Panc1 (cell line): ENCODE measurements around the gene SSR3. TPM values are rescaled to one million over a fixed set of nuclear protein-coding genes. Genes with fewer than 3 reads are reported as not detected.

Experiments
- ATAC-seq: fragments of 200-7000 bp; cut with Tn5 transposase; 2 replicates; pipeline ENCODE4 v1.9.1; 2020; ENCODE audit warnings: mild to moderate bottlenecking, moderate library complexity
- BruUV-seq: library from RNA; stranded (reverse); fragments of 400-500 nt; replicated peaks from 2 replicates; lab custom pipeline; 2021; lab: Mats Ljungman, UMichigan
- CTCF ChIA-PET: fragments of 300-600 bp; sonication (Branson Sonifier 250); formaldehyde crosslinking; loops from one replicate; lab custom pipeline; 2022; ENCODE audit warnings: antibody characterized with exemption; lab: Charles Lee
- POLR2A ChIA-PET: fragments of 300-600 bp; sonication (Branson Sonifier 250); formaldehyde crosslinking; loops from one replicate; lab custom pipeline; 2022; ENCODE audit warnings: antibody characterized with exemption; lab: Charles Lee
- DNase-seq: peaks from one replicate; pipeline ENCODE4 v3.0.0-alpha.2; 2010; ENCODE audit warnings: low read depth, low spot score
- H3K27ac ChIP-seq: 2 replicates; pipeline ENCODE4 v1.5.1; 2011; ENCODE audit warnings: mild to moderate bottlenecking, low read length, inconsistent platforms
- H3K27me3 ChIP-seq: fragments of 200-500 bp; sonication (Bioruptor generic); 2 replicates; pipeline ENCODE4 v1.6.0; 2014; ENCODE audit warnings: low read length, inconsistent platforms; ENCODE audit not compliant: control insufficient read depth, insufficient read depth
- H3K36me3 ChIP-seq: fragments of 200-500 bp; sonication (Bioruptor generic); 2 replicates; pipeline ENCODE4 v1.5.1; 2014; ENCODE audit warnings: inconsistent platforms, mild to moderate bottlenecking, low read length, moderate library complexity; ENCODE audit not compliant: control insufficient read depth, insufficient read depth
- H3K4me1 ChIP-seq: 2 replicates; pipeline ENCODE4 v1.5.1; 2011; ENCODE audit warnings: inconsistent platforms, mild to moderate bottlenecking, low read length, moderate library complexity; ENCODE audit not compliant: control insufficient read depth, insufficient read depth
- H3K4me3 ChIP-seq, 2 experiments: 2 replicates each; pipeline ENCODE4 v1.5.1; 2011 to 2012; ENCODE audit warnings: low read depth in 2 of 2, low read length in 2 of 2, mild to moderate bottlenecking in 2 of 2, inconsistent platforms in 1 of 2, moderate library complexity in 1 of 2
- H3K9me3 ChIP-seq: fragments of 200-500 bp; sonication (Bioruptor generic); 2 replicates; pipeline ENCODE4 v1.5.1; 2014; ENCODE audit warnings: low read depth, mild to moderate bottlenecking, inconsistent platforms, low read length, moderate library complexity; ENCODE audit not compliant: control insufficient read depth, insufficient read depth
- POLR2AphosphoS5 ChIP-seq: IDR thresholded peaks from 2 replicates; pipeline ENCODE4 v1.6.1; 2012; ENCODE audit warnings: mild to moderate bottlenecking, low read depth, low read length, moderate library complexity
- SIN3A ChIP-seq: IDR thresholded peaks from 2 replicates; pipeline ENCODE4 v1.6.1; 2012; ENCODE audit warnings: low read depth, mild to moderate bottlenecking, low read length, moderate library complexity, borderline replicate concordance; ENCODE audit not compliant: insufficient read depth
- TCF7L2 ChIP-seq: IDR thresholded peaks from 2 replicates; pipeline ENCODE4 v1.6.1; 2011; ENCODE audit warnings: mild to moderate bottlenecking, low read depth, low read length, inconsistent platforms
- in situ Hi-C: cut with HindIII; loops from 2 replicates; pipeline ENCODE4 v1.10.0; 2016; ENCODE audit warnings: low sequenced_read_pairs, low pct_unique_long_range_greater_than_20kb
- intact Hi-C: fragments of 100-400 bp; cut with micrococcal nuclease; formaldehyde crosslinking; loops from one replicate; pipeline ENCODE4 v1.10.0; 2022; ENCODE audit not compliant: unreplicated experiment
- total RNA-seq: library from RNA; stranded (reverse); gene quantifications from one replicate; pipeline ENCODE4 v1.2.1, GENCODE V29; 2021; ENCODE audit not compliant: unreplicated experiment
- TF ChIP-seq, protein P1 (sequence below): fragments of 450-650 bp; IDR thresholded peaks from 2 replicates; pipeline ENCODE4 v1.5.1; 2017; ENCODE audit warnings: mild to moderate bottlenecking
- TF ChIP-seq, protein P2 (sequence below), 2 experiments: IDR thresholded peaks; 2 replicates each; pipeline ENCODE4 v1.6.1; 2011 to 2012; ENCODE audit warnings: low read depth in 2 of 2, control low read depth in 1 of 2, low read length in 1 of 2, mild to moderate bottlenecking in 1 of 2, moderate library complexity in 1 of 2; ENCODE audit not compliant: insufficient read depth in 1 of 2

Gene SSR3
- total RNA-seq, 1 experiment from 2014 or later: 154 TPM

- DNase-seq: no peak
- H3K27me3 ChIP-seq: peaks cover 16% of the 10 kb centered on the region
- ChIA-PET CTCF (no interaction called here), POLR2A (no interaction called here)
- intact Hi-C loops (no loop called here), in situ Hi-C loops (no loop called here)
- BruUV-seq: no TSS peak
- H3K27ac ChIP-seq: no peak overlapping the region
- TF ChIP-seq, protein P1, sequence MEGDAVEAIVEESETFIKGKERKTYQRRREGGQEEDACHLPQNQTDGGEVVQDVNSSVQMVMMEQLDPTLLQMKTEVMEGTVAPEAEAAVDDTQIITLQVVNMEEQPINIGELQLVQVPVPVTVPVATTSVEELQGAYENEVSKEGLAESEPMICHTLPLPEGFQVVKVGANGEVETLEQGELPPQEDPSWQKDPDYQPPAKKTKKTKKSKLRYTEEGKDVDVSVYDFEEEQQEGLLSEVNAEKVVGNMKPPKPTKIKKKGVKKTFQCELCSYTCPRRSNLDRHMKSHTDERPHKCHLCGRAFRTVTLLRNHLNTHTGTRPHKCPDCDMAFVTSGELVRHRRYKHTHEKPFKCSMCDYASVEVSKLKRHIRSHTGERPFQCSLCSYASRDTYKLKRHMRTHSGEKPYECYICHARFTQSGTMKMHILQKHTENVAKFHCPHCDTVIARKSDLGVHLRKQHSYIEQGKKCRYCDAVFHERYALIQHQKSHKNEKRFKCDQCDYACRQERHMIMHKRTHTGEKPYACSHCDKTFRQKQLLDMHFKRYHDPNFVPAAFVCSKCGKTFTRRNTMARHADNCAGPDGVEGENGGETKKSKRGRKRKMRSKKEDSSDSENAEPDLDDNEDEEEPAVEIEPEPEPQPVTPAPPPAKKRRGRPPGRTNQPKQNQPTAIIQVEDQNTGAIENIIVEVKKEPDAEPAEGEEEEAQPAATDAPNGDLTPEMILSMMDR: no peak
- TF ChIP-seq, protein P2, sequence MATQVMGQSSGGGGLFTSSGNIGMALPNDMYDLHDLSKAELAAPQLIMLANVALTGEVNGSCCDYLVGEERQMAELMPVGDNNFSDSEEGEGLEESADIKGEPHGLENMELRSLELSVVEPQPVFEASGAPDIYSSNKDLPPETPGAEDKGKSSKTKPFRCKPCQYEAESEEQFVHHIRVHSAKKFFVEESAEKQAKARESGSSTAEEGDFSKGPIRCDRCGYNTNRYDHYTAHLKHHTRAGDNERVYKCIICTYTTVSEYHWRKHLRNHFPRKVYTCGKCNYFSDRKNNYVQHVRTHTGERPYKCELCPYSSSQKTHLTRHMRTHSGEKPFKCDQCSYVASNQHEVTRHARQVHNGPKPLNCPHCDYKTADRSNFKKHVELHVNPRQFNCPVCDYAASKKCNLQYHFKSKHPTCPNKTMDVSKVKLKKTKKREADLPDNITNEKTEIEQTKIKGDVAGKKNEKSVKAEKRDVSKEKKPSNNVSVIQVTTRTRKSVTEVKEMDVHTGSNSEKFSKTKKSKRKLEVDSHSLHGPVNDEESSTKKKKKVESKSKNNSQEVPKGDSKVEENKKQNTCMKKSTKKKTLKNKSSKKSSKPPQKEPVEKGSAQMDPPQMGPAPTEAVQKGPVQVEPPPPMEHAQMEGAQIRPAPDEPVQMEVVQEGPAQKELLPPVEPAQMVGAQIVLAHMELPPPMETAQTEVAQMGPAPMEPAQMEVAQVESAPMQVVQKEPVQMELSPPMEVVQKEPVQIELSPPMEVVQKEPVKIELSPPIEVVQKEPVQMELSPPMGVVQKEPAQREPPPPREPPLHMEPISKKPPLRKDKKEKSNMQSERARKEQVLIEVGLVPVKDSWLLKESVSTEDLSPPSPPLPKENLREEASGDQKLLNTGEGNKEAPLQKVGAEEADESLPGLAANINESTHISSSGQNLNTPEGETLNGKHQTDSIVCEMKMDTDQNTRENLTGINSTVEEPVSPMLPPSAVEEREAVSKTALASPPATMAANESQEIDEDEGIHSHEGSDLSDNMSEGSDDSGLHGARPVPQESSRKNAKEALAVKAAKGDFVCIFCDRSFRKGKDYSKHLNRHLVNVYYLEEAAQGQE (IDR thresholded peaks at IDR 0.05; ENCODE audit: insufficient read depth in 1 of 2, low read depth in 2 of 2, low read length in 1 of 2): no peak
- TF ChIP-seq TCF7L2 (no peak), SIN3A (no peak), POLR2AphosphoS5 (no peak)
- no peaks in the 10 kb centered on the region for H3K4me1 ChIP-seq
- no peak for ATAC-seq
- H3K9me3 ChIP-seq: no peaks in the 10 kb centered on the region
- H3K36me3 ChIP-seq: no peaks in the 10 kb centered on the region
- no peak overlapping the region for H3K4me3 ChIP-seq
Observed at GRCh38 chr3:156518726-156519125, 36.2 kb downstream of the SSR3 start.

DNA sequence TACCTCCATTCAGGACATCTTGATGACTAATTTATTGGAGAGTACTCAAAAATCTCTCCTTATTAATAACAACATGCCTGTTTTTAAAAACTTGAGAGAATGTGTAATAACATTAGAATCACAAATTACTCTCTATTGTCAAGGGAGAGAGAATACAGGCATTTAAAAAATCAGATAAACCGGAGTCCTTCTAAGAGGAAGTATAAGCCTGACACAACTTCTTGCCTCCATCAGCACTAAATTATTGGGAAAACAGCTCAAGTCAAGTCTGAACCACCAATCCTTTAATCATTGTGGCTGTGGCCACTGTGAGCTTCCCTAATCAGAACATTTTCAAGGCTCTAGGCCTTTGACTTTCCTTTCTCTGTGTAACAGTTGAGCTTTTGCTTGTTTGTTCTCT is 38.0 kb downstream of the SSR3 start:
- TF ChIP-seq POLR2AphosphoS5: no peak
- TF ChIP-seq SIN3A: no peak
- TF ChIP-seq, protein P2 (IDR thresholded peaks at IDR 0.05; ENCODE audit: insufficient read depth in 1 of 2, low read depth in 2 of 2, low read length in 1 of 2): no peak
- no peak for TF ChIP-seq TCF7L2
- TF ChIP-seq, protein P1: no peak
- ChIA-PET POLR2A (no interaction called here), CTCF (no interaction called here)
- Histone ChIP-seq H3K27me3 (peaks cover 16% of the 10 kb centered on the region), H3K9me3 (no peaks in the 10 kb centered on the region), H3K4me1 (no peaks in the 10 kb centered on the region), H3K27ac (no peak overlapping the region), H3K4me3 (no peak overlapping the region), H3K36me3 (no peaks in the 10 kb centered on the region)
- no TSS peak for BruUV-seq
- intact Hi-C loops: no loop called here
- ATAC-seq (no peak), DNase-seq (no peak)
- in situ Hi-C loops: no loop called here
